GM13977 (cell line): ENCODE measurements around the gene NHS.

Experiments used
- DNase-seq: peaks from one replicate; pipeline ENCODE4 v3.0.0; 2012; ENCODE audit warnings: low spot score
- in situ Hi-C: fragments of 300-500 bp; cut with MboI; formaldehyde crosslinking; loops from one replicate; pipeline ENCODE4 v1.12.0; 2022; ENCODE audit warnings: low sequenced_read_pairs, low pct_unique_long_range_greater_than_20kb, mixed read lengths, inconsistent platforms; ENCODE audit not compliant: unreplicated experiment
- TF ChIP-seq, protein P1 (sequence below): IDR thresholded peaks from 2 replicates; pipeline ENCODE4 v1.5.1; 2012; ENCODE audit warnings: mild to moderate bottlenecking, control low read depth; ENCODE audit not compliant: insufficient read depth; ENCODE audit errors: extremely low read depth, missing control alignments

NHS gene

DNA sequence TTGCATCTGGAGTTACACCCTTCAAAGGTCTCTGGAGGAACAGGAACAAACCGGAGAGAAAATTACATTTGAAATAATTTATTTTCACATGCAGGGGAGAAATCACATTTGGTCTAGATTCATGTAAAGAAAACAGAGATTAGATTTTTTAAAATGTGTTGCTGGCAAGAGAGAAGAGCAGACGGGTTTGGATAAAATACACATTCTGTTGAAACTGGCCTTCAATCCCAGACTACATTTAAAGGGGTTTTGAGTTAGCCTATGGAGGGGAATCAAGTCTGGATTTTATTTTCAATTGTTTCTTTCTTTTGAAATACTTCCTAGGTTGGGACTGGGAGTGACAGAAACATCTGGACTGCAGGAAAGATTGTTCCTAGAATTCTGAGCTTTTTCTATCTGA is 180.8 kb downstream of the NHS start:
- TF ChIP-seq, protein P1, sequence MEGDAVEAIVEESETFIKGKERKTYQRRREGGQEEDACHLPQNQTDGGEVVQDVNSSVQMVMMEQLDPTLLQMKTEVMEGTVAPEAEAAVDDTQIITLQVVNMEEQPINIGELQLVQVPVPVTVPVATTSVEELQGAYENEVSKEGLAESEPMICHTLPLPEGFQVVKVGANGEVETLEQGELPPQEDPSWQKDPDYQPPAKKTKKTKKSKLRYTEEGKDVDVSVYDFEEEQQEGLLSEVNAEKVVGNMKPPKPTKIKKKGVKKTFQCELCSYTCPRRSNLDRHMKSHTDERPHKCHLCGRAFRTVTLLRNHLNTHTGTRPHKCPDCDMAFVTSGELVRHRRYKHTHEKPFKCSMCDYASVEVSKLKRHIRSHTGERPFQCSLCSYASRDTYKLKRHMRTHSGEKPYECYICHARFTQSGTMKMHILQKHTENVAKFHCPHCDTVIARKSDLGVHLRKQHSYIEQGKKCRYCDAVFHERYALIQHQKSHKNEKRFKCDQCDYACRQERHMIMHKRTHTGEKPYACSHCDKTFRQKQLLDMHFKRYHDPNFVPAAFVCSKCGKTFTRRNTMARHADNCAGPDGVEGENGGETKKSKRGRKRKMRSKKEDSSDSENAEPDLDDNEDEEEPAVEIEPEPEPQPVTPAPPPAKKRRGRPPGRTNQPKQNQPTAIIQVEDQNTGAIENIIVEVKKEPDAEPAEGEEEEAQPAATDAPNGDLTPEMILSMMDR = no peak
- in situ Hi-C loops = no loop called here
- DNase-seq = no peak

DNA sequence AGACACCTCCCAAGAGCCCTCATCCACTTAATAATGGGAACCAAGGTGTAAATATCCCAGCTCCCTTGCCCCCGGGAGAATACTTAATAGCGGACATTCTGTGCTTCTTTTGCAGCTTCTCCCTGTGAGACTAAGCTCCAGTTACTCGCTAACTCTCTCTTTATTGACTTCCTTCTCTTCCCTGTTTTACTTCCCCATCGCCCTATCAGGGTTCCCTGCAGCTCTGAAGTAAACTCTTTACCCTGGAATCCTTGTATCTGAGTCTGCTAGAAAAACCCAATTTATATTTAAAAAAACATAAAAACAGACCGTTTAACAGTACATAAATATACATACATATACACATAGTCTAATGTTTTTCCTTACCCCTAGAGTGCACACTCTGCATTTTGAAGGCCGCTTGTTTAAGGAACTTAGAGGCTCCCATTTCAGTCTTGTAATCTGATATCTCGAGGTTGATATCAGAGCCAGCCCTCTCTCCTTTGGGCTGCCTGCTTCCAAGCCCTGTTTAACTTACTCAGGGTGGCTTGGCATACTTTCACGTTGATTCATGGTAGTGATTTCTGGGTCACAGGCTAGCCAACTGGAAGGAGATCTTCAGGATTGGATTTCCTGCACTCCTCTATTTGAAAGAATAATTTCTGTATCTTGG is 184.9 kb downstream of the NHS start:
- no peak for DNase-seq
- TF ChIP-seq, protein P1 = no peak
- in situ Hi-C loops = no loop called here

DNA sequence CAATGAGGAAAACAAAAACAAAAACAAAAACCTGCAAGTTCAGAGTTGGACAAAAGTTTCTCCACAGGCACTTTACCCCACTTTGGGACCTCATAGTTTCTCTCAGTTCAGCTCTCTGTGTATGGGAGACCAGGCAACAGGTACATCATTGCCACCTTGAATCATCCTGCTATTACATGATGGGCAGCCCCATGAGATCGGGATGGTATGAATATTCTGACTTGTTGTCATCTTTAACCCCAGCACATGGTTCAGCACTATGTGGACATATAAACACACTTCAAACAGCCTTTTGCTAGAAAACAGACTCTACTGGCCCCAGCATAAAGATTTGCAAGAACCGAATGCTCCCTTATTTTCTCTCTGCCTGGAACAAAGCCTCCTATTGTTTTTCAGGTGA is 185.4 kb downstream of the NHS start:
- TF ChIP-seq, protein P1 = no peak
- in situ Hi-C loops = no loop called here
- DNase-seq = no peak

DNA sequence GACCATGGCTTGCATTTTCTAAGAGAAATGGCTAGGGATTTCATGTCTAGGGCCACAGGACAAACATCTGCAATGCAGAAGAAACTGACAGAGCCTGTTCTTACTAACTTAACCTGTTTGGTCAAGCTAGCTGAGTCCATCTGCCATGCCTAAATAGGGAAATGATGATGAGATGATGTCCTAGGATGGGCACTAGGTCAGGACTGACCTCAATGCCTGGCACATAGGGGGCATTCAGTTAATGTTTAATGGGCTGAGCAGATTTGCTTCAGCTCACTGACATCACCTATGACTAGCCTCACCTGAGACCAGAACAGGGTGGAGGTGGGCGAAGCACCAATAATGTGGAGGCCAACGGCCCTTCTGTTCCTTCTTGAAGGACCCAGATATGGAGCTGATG is 188.1 kb downstream of the NHS start:
- DNase-seq = no peak

DNA sequence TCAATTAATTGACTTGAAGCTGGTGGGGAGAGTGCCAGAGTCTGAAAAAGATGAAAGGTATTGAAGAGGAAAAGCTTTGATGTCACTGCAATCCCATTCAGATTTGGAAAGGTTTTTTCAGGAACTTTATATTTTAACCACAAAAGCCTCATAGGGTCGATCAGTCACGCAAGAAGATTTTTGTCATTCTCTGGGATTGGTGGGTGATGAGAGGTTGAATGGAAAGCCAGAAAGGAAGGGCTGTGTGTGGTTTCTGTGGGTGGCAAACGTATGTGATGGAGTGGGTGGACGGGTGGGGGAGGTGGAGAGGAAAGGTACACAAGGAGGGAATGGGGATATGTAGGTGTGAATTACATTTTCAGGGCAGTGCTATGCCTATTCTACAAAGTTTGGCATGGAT is 188.5 kb downstream of the NHS start:
- TF ChIP-seq, protein P1 = no peak
- in situ Hi-C loops = no loop called here
- no peak for DNase-seq

More for the DNA sequence above, 188.1 kb downstream of the NHS start:
- in situ Hi-C loops = no loop called here
- TF ChIP-seq, protein P1 = no peak

DNA sequence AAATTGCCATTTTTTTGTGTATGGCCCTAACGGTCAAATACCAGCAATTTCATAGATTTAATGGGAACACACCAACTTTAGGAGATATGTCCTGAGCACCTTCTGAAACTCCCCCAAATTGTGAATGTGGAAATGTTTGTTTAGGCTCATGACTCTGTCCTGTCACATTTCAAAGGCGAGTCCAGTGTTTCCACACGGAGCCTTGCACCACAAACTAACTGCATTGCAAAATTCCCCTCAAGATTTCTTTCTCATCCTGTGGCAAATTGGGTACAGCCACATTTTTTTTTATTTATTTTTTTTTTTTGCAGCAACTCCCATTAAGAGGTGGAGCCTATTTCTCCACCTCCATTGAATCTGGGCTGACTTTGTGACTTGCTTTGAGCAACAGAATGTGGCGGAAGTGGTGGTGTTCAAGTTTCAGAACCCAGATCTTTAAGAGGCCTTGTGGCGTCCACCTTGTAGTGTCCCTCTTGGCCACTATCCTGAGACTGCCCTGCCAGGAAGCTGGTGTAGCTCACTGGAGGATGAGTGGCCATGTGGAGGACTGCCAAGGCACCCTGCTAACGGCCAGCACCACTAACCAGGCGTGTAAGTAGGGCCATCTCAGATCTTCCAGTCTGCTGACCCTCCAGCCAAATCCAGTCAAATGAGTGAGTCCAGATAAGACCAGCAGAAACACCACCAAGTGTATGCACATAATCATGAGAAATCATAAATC is 189.8 kb downstream of the NHS start:
- TF ChIP-seq, protein P1 = no peak
- in situ Hi-C loops = no loop called here
- DNase-seq = no peak
